Right hindlimb (tissue), 1 donor: Measurements from ENCODE around the gene CXCL17.

Experiments
- DNase-seq: peaks from one replicate; pipeline ENCODE4 v3.0.0-alpha.2; 2018

CXCL17 gene

GRCh38 chr19:42397263-42398166, 45.2 kb downstream of the CXCL17 start:
- DNase-seq = no peak

- DNase-seq = peak; percentile 100
These were observed 46.1 kb downstream of the CXCL17 start for GRCh38 chr19:42396381-42397262.

- DNase-seq = no peak
These were observed 48.0 kb downstream of the CXCL17 start for GRCh38 chr19:42394751-42395150.

- DNase-seq = no peak
These were observed 50.6 kb downstream of the CXCL17 start for GRCh38 chr19:42392165-42392564.

GRCh38 chr19:42389899-42390298, 52.8 kb downstream of the CXCL17 start, which contains the start of gene CNFN:
TSS of gene CNFN (minus strand) at chr19:42390297. CDS start at chr19:42389037, 1,260 bp downstream.
- no peak for DNase-seq

- no peak for DNase-seq
These were observed 53.8 kb downstream of the CXCL17 start for GRCh38 chr19:42388851-42389489.

- peak; percentile 63 for DNase-seq
These were observed 55.6 kb downstream of the CXCL17 start for GRCh38 chr19:42386974-42387707.

GRCh38 chr19:42380155-42380554, 62.6 kb downstream of the CXCL17 start:
- DNase-seq = no peak
